ENCODE measurements around the gene FOXJ3. TPM values are rescaled to one million over a fixed set of nuclear protein-coding genes. Genes with fewer than 3 reads are reported as not detected.

FOXJ3 gene
- total and polyA plus RNA-seq, 2 of the 8 experiments (the other 6 are each of a cell fraction or from before 2014, with no cell fraction given): 48.6 to 51.9 TPM

DNA sequence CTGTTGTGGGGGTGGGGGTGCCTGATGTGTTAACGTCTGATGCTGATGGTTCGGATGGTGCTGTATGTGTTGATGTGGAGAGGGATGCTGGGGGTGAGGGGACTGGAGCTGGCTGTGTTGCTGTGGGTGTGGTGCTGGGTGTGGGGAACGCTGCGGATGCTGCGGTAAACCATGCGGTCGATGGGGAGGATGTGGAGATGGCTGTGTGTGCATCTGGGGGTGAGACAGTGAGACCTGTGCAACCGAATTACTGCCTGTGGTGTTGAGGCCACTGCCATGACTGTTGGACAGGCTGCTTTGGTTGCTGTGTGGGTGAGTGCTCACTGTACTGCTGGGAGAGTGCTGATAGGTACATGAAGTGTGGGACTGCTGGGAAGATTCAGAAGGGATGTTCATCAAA lies 143.7 kb downstream of the FOXJ3 start:
- no peak overlapping the region; the same call in 1 of the 2 replicates for H3K18ac ChIP-seq (ENCODE audit: extremely low read depth, low read length)
- peaks cover 0 to 2% of the 10 kb centered on the region in 2 experiments for H4K20me1 ChIP-seq (replicated peaks in 1 of 2; ENCODE audit: control insufficient read depth in 1 of 2, insufficient read depth in 2 of 2, low read length in 2 of 2)
- H2BK20ac ChIP-seq (ENCODE audit: low read length): no peak overlapping the region
- no peaks in the 10 kb centered on the region for H3K23me2 ChIP-seq (ENCODE audit: low read depth, low read length)
- DNase-seq (ENCODE audit: low read depth in 1 of 2, low spot score in 2 of 2) (no peak), FAIRE-seq (no peak)
- H3K27ac ChIP-seq (ENCODE audit: low read depth, low read length): no peak overlapping the region
- no peak overlapping the region for H2AFZ ChIP-seq (ENCODE audit: low read length)
- 95% methylated on average over 8 of the region's 8 CpGs; no CpG with 5 or more reads in 1 of the 2 experiments for WGBS, 2 experiments (ENCODE audit: extremely low coverage in 1 of 2, insufficient coverage in 1 of 2, insufficient read length in 1 of 2, insufficient replicate concordance in 2 of 2, low coverage in 1 of 2, low lambda C conversion rate in 2 of 2, missing lambda C conversion rate in 1 of 2)
- POLR2A ChIA-PET (ENCODE audit: partially characterized antibody): no interaction called here
- no peak overlapping the region for H4K8ac ChIP-seq (ENCODE audit: extremely low read depth, insufficient read depth, low read length)
- no peak overlapping the region for H3K56ac ChIP-seq (replicated peaks; ENCODE audit: insufficient read length, low read depth, low read length)
- no peaks in the 10 kb centered on the region for H3K79me2 ChIP-seq (ENCODE audit: control insufficient read depth in 1 of 2, insufficient read depth in 2 of 2, low read length in 2 of 2)
- H3K4me2 ChIP-seq (ENCODE audit: insufficient read depth in 1 of 2, low read depth in 2 of 2, low read length in 2 of 2): no peak overlapping the region
- no peaks in the 10 kb centered on the region for H3K27me3 ChIP-seq (replicated peaks in 1 of 4; ENCODE audit: control insufficient read depth in 3 of 4, extremely low read depth in 1 of 4, insufficient read depth in 3 of 4, low read length in 3 of 4)
- CTCF ChIA-PET (ENCODE audit: partially characterized antibody): interaction anchor here (1.0 to 2.7 kb wide), 3 partner anchors 15 to 18 kb away, joined by 3 to 14 read pairs (median 3); no protein-coding TSS in a partner anchor
- H3K79me1 ChIP-seq (ENCODE audit: low read depth, low read length): 0 out of 2 replicates have a peak, but pooled peaks cover 2% of the 10 kb centered on the region
- no peak overlapping the region for H2AK5ac ChIP-seq (ENCODE audit: low read depth, low read length)
- peak overlapping the region; percentile 80 for H3K4ac ChIP-seq (replicated peaks; ENCODE audit: insufficient read length, low read depth, low read length)
- H3K23ac ChIP-seq (ENCODE audit: insufficient read length): no peak overlapping the region
- no peak overlapping the region for H3K14ac ChIP-seq (ENCODE audit: insufficient read length)
- no peak overlapping the region for H2BK12ac ChIP-seq (ENCODE audit: low read depth, low read length)
- H2BK120ac ChIP-seq (replicated peaks; ENCODE audit: low read depth, low read length): no peak overlapping the region
- H3K36me3 ChIP-seq (ENCODE audit: control insufficient read depth in 2 of 4, insufficient read depth in 4 of 4, low read length in 3 of 4): peaks cover 0 to 27% (median 12%) of the 10 kb centered on the region in 4 experiments; a peak in 5 of 8 replicates
- H4K5ac ChIP-seq (ENCODE audit: insufficient read length, low read depth, low read length): no peak overlapping the region
- H4K91ac ChIP-seq (replicated peaks; ENCODE audit: insufficient read length, low read length): no peak overlapping the region
- no peak overlapping the region for H2BK15ac ChIP-seq (ENCODE audit: low read length)
- H3K4me1 ChIP-seq (replicated peaks in 1 of 4; ENCODE audit: control insufficient read depth in 3 of 4, insufficient read depth in 4 of 4, low read length in 3 of 4): no peaks in the 10 kb centered on the region
- H3K9me3 ChIP-seq (ENCODE audit: insufficient read depth in 2 of 2, low read depth in 1 of 2, low read length in 1 of 2): no peaks in the 10 kb centered on the region
- no peak overlapping the region for H3K9ac ChIP-seq (replicated peaks in 1 of 4; ENCODE audit: extremely low read depth in 1 of 4, low read depth in 3 of 4, low read length in 3 of 4)
- H3K4me3 ChIP-seq (ENCODE audit: extremely low read depth in 1 of 4, insufficient read depth in 2 of 4, low read depth in 3 of 4, low read length in 4 of 4): no peak overlapping the region
- H2BK5ac ChIP-seq (ENCODE audit: low read depth, low read length): no peak overlapping the region
- no peak for TF ChIP-seq CBX5 (IDR thresholded peaks at IDR 0.05; ENCODE audit: low read depth, low read length)
- TF ChIP-seq EZH2 (IDR thresholded peaks at IDR 0.05; ENCODE audit: low read depth, low read length, severe bottlenecking): no peak
- no peak for TF ChIP-seq BACH1 (IDR thresholded peaks at IDR 0.05; ENCODE audit: low read length)
- TF ChIP-seq TEAD4 (IDR thresholded peaks at IDR 0.05; ENCODE audit: low read depth, low read length): no peak
- no peak for TF ChIP-seq RAD21 (IDR thresholded peaks at IDR 0.05 in 1 of 2, conservative IDR thresholded peaks at IDR 0.05 in 1 of 2; ENCODE audit: low read depth in 2 of 2, low read length in 2 of 2)
- no peak for TF ChIP-seq PHF8 (conservative IDR thresholded peaks at IDR 0.05; ENCODE audit: low read depth, low read length)
- no peak for TF ChIP-seq POU5F1 (IDR thresholded peaks at IDR 0.05; ENCODE audit: low read depth, low read length)
- no peak for TF ChIP-seq RFX5 (IDR thresholded peaks at IDR 0.05; ENCODE audit: borderline replicate concordance, low read depth, low read length)
- TF ChIP-seq, protein P1, sequence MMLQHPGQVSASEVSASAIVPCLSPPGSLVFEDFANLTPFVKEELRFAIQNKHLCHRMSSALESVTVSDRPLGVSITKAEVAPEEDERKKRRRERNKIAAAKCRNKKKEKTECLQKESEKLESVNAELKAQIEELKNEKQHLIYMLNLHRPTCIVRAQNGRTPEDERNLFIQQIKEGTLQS (IDR thresholded peaks at IDR 0.05; ENCODE audit: insufficient read depth, low read depth, low read length): no peak
- no peak for TF ChIP-seq CREB1 (IDR thresholded peaks at IDR 0.05)
- TF ChIP-seq SAP30 (IDR thresholded peaks at IDR 0.05; ENCODE audit: insufficient read depth, insufficient replicate concordance, low read length): no peak
- no peak for TF ChIP-seq EP300 (IDR thresholded peaks at IDR 0.05; ENCODE audit: borderline replicate concordance in 1 of 2, low read depth in 2 of 2, low read length in 2 of 2)
- no peak for TF ChIP-seq POLR2AphosphoS5 (IDR thresholded peaks at IDR 0.05; ENCODE audit: low read depth, low read length)
- TF ChIP-seq POLR2A (IDR thresholded peaks at IDR 0.05; ENCODE audit: control extremely low read depth in 1 of 2, low read depth in 2 of 2, low read length in 2 of 2): no peak

All from H1 (cell line).